HuH-7 (cell line): Measurements from ENCODE around the gene MTA3.

ENCODE experiments used
- DNase-seq: peaks from one replicate; pipeline ENCODE4 v3.0.0; 2011; ENCODE audit warnings: low spot score

Gene MTA3

GRCh38 chr2:42787424-42787787, 219.0 kb downstream of the MTA3 start:
- DNase-seq: no peak

- DNase-seq: no peak
Observed at GRCh38 chr2:42787788-42788477, 219.5 kb downstream of the MTA3 start.

- no peak for DNase-seq
Observed at GRCh38 chr2:42788478-42788793, 220.0 kb downstream of the MTA3 start.

- DNase-seq: no peak
Observed at GRCh38 chr2:42788882-42789281, 220.4 kb downstream of the MTA3 start.

GRCh38 chr2:42789751-42790150, 221.3 kb downstream of the MTA3 start:
- no peak for DNase-seq

- no peak for DNase-seq
Observed at GRCh38 chr2:42791606-42792005, 223.2 kb downstream of the MTA3 start.

GRCh38 chr2:42792087-42792582, 223.7 kb downstream of the MTA3 start:
- no peak for DNase-seq

- peak; percentile 80 for DNase-seq
Observed at GRCh38 chr2:42792583-42793333, 224.3 kb downstream of the MTA3 start, which contains the start of gene HAAO. Gene HAAO (minus strand): TSS chr2:42792583. CDS start chr2:42792536, 47 bp downstream.

- peak; percentile 36 for DNase-seq
Observed at GRCh38 chr2:42793334-42794270, 225.2 kb downstream of the MTA3 start.

- peak; percentile 78 for DNase-seq
Observed at GRCh38 chr2:42794271-42795046, 226.0 kb downstream of the MTA3 start.

GRCh38 chr2:42795275-42795674, 226.8 kb downstream of the MTA3 start:
- no peak for DNase-seq

- no peak for DNase-seq
Observed at GRCh38 chr2:42795841-42796301, 227.4 kb downstream of the MTA3 start.

- no peak for DNase-seq
Observed at GRCh38 chr2:42796427-42797248, 228.2 kb downstream of the MTA3 start.

GRCh38 chr2:42797281-42797680, 228.8 kb downstream of the MTA3 start:
- no peak for DNase-seq

GRCh38 chr2:42799881-42800280, 231.4 kb downstream of the MTA3 start:
- no peak for DNase-seq

GRCh38 chr2:42800461-42800962, 232.1 kb downstream of the MTA3 start:
- no peak for DNase-seq

GRCh38 chr2:42800981-42801380, 232.5 kb downstream of the MTA3 start:
- DNase-seq: no peak

- no peak for DNase-seq
Observed at GRCh38 chr2:42801381-42801780, 232.9 kb downstream of the MTA3 start.

GRCh38 chr2:42802150-42802549, 233.7 kb downstream of the MTA3 start:
- DNase-seq: no peak

- no peak for DNase-seq
Observed at GRCh38 chr2:42804338-42804737, 235.9 kb downstream of the MTA3 start.
